ENCODE results near the gene SERPINB12.

Gene SERPINB12

DNA sequence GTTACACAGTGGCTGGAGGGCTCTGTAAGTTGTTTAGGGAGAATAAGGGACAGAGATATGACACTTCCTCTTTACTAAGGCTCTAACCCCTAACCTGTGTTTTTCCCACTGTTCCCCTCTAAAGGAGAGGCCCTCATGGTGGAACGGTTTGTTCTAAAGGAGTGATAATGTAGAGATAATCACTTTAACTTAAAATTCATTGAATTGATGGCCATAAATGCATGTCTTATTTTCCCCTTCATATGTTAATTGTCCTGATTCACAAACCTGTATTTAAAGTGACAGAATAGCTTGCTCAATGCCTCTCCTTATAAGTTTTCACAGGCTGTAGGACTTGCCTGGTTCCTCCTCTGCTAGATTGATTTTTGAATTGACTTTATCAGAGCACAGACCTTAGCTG lies at the start of gene SERPINB12:
Gene SERPINB12, plus strand, starts transcription at position 301 of the 400 bp plus-strand sequence. CDS start 13,791 bp downstream, outside the sequence.
- H3K27ac Mint-ChIP-seq: no peak within 1 kb of the TSS
- H3K27me3 Mint-ChIP-seq: peaks cover 4 to 6% of the 10 kb centered on the region in 2 donors
- ATAC-seq (replicated peaks): no peak
- no peak within 1 kb of the TSS for H3K4me3 Mint-ChIP-seq
- H3K4me1 Mint-ChIP-seq: no peaks in the 10 kb centered on the region
- no peak for DNase-seq
- no peaks in the 10 kb centered on the region for H3K36me3 Mint-ChIP-seq
- H3K9me3 Mint-ChIP-seq: no peaks in the 10 kb centered on the region

GRCh38 chr18:63492851-63493250 lies 49.3 kb upstream of the SERPINB12 start:
- Mint-ChIP-seq H3K4me3 (no peak overlapping the region), H3K9me3 (no peaks in the 10 kb centered on the region), H3K4me1 (no peaks in the 10 kb centered on the region), H3K36me3 (no peaks in the 10 kb centered on the region), H3K27me3 (peaks cover 0 to 14% of the 10 kb centered on the region in 2 donors), H3K27ac (no peak overlapping the region)
- ATAC-seq (replicated peaks) (no peak), DNase-seq (no peak)

GRCh38 chr18:63495675-63496074 lies 46.5 kb upstream of the SERPINB12 start:
- H3K27ac Mint-ChIP-seq: no peak overlapping the region
- no peaks in the 10 kb centered on the region for H3K36me3 Mint-ChIP-seq
- no peaks in the 10 kb centered on the region for H3K9me3 Mint-ChIP-seq
- peaks cover 0 to 14% of the 10 kb centered on the region in 2 donors for H3K27me3 Mint-ChIP-seq
- H3K4me3 Mint-ChIP-seq: no peak overlapping the region
- no peaks in the 10 kb centered on the region for H3K4me1 Mint-ChIP-seq
- ATAC-seq (replicated peaks) (no peak), DNase-seq (no peak)

DNA sequence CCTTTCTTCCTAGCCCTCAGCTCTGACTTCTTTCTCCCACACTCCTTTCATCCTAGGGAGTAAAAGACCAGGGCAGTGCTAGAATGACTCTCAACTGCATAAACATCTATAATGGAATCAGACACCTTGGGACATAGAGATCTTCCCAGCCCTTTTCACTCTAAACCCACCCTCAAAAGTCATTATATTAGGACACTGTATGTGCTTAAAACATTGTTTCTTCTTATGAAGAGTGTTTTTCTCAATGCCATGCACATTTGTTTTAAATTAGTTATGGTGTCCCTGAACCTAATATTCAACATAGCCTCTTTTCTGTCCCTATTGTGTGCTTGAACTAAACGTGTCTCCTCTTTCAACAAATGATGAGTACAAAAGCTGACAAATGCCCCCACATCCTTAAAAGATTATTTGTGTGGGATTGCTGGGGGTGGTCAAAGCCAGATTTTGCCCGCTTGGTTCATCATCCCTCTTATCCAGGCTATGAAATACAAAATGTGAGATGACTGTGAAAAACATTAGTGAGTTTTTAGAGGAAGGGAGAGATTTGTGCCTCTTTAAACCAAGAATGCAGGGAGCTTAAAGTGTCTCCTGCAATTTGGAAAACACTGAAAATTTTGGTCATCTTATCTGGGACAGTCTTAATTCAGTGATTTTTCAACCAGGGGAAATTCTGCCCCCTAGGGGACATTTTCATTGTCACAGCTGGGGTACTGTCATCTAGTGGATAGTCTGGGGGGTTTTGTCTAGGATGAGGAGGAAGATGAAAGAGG lies 36.4 kb upstream of the SERPINB12 start:
- DNase-seq: peak; percentile 17
- H3K9me3 Mint-ChIP-seq: no peaks in the 10 kb centered on the region
- H3K27me3 Mint-ChIP-seq: peaks cover 10 to 35% of the 10 kb centered on the region in 2 donors
- H3K27ac Mint-ChIP-seq: no peak overlapping the region
- H3K4me3 Mint-ChIP-seq: no peak overlapping the region
- no peaks in the 10 kb centered on the region for H3K4me1 Mint-ChIP-seq
- ATAC-seq (replicated peaks): peak; percentile 60 to 63
- H3K36me3 Mint-ChIP-seq: no peaks in the 10 kb centered on the region

DNA sequence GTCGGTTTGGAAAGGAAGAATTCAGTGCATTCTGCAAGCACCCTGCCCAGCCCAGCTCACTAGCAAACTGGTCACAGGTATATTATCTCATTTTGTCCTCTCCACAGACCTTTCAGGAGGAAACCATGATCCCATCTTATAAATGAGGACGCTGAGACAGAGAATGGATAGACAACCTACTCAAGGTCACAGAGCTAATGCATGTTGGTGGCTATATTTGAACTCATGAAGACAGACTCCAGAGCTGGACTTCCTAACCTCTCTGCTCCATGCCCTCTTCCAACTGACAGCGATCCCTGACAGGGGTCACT lies 35.9 kb upstream of the SERPINB12 start:
- ATAC-seq (replicated peaks) (no peak), DNase-seq (no peak)
- H3K27ac Mint-ChIP-seq: no peak overlapping the region
- H3K36me3 Mint-ChIP-seq: no peaks in the 10 kb centered on the region
- H3K4me3 Mint-ChIP-seq: no peak overlapping the region
- H3K4me1 Mint-ChIP-seq: no peaks in the 10 kb centered on the region
- H3K9me3 Mint-ChIP-seq: no peaks in the 10 kb centered on the region
- peaks cover 16 to 40% of the 10 kb centered on the region in 2 donors for H3K27me3 Mint-ChIP-seq

DNA sequence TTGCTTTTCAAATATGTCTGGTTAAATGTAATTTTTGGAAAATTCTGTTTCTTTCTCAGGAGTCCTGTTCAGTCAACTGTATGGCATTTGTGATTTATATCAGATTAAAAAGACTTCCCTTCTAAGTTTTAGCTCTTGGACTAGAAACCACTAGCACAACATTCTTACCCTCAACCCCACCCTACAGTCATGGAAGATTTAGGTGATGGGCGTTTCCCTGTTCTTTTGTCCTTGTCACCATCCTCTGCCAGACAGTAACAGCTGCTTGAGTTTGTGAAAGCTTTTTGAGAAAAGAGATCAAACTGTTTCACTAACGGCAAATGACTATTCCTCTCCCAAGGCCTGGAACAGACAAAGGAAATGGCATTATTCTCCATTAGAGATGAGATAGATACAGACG lies 33.6 kb upstream of the SERPINB12 start:
- Mint-ChIP-seq H3K36me3 (no peaks in the 10 kb centered on the region), H3K27me3 (peaks cover 21 to 48% of the 10 kb centered on the region in 2 donors), H3K4me3 (no peak overlapping the region), H3K27ac (no peak overlapping the region), H3K4me1 (no peaks in the 10 kb centered on the region), H3K9me3 (no peaks in the 10 kb centered on the region)
- ATAC-seq (replicated peaks): no peak
- no peak for DNase-seq

GRCh38 chr18:63511285-63511684 lies 30.9 kb upstream of the SERPINB12 start:
- Mint-ChIP-seq H3K36me3 (no peaks in the 10 kb centered on the region), H3K4me1 (no peaks in the 10 kb centered on the region), H3K9me3 (no peaks in the 10 kb centered on the region), H3K27ac (no peak overlapping the region), H3K4me3 (no peak overlapping the region), H3K27me3 (peaks cover 24 to 39% of the 10 kb centered on the region in 2 donors)
- DNase-seq (no peak), ATAC-seq (replicated peaks) (no peak)

GRCh38 chr18:63514326-63514725 lies 27.8 kb upstream of the SERPINB12 start:
- Mint-ChIP-seq H3K4me3 (no peak overlapping the region), H3K27me3 (peaks cover 22 to 36% of the 10 kb centered on the region in 2 donors), H3K36me3 (no peaks in the 10 kb centered on the region), H3K27ac (no peak overlapping the region), H3K4me1 (peaks cover 2 to 7% of the 10 kb centered on the region in 2 donors), H3K9me3 (no peaks in the 10 kb centered on the region)
- DNase-seq (no peak), ATAC-seq (replicated peaks) (no peak)

GRCh38 chr18:63514888-63515678 lies 27.1 kb upstream of the SERPINB12 start:
- ATAC-seq (replicated peaks) (no peak), DNase-seq (no peak)
- no peaks in the 10 kb centered on the region for H3K9me3 Mint-ChIP-seq
- no peaks in the 10 kb centered on the region for H3K36me3 Mint-ChIP-seq
- no peak overlapping the region for H3K27ac Mint-ChIP-seq
- H3K27me3 Mint-ChIP-seq: peaks cover 22 to 33% of the 10 kb centered on the region in 2 donors
- H3K4me1 Mint-ChIP-seq: peaks cover 2 to 7% of the 10 kb centered on the region in 2 donors
- no peak overlapping the region for H3K4me3 Mint-ChIP-seq

DNA sequence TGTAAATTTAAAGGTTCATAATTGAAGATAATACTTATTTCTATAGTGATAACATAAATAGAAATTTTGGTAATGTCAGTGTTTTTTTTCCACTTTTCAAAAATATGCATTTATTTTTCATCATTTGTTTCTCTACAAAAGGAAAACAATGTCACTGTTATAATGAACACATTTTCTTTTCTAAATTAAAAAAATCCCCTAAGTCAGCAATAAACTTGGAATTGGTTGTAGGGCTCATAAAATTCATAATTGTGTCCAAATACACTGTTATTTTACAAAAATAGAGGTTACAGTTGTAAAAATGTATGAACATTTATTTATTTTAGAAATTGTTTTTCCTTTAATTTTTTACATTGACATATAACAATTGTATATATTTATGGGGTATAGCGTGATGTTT lies 26.4 kb upstream of the SERPINB12 start:
- H3K27ac Mint-ChIP-seq: no peak overlapping the region
- H3K27me3 Mint-ChIP-seq: peaks cover 19 to 26% of the 10 kb centered on the region in 2 donors
- H3K4me3 Mint-ChIP-seq: no peak overlapping the region
- H3K36me3 Mint-ChIP-seq: no peaks in the 10 kb centered on the region
- peaks cover 2 to 7% of the 10 kb centered on the region in 2 donors for H3K4me1 Mint-ChIP-seq
- DNase-seq (no peak), ATAC-seq (replicated peaks) (no peak)
- H3K9me3 Mint-ChIP-seq: no peaks in the 10 kb centered on the region

DNA sequence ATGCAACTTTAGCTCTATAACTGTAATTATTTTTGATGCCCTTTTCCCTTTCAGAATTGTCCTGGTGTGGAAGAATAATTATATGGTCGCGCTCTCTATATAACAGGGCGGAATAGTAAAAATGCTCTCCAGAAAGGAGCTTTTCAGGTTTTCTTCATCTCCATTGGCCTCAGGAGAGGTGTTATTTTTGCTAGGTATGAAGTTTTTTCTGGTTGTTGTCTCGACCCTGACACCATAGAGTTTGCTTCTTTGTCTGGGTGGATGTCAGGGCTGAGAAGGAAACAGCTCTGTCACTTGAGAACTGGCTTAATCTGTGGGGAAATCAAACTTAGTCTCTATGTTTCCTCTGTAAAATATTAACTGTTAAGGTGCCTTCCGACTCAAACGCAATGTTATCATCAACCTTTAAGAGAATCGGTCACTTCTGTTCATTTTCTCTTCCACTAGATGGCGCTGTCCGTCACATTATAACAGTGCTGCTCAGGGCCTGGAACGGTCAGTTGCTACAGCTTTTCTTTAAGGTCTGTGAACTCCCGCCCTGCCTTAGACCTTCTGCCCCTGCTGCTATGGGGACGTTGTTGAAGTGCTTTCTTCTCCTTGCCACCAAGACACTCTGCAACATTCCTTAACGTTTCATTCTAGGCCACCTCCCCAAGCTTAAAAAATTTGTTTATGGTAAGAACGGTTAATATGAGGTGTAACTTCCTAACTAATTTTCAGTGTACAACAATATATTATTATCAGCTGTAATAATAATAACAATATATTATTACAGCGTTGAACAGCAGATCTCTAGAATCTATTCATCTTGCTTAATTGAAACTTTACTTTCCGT lies 23.8 kb upstream of the SERPINB12 start:
- DNase-seq (peak; percentile 37), ATAC-seq (replicated peaks) (peak; percentile 93 to 96)
- Mint-ChIP-seq H3K4me1 (peaks cover 2 to 7% of the 10 kb centered on the region in 2 donors), H3K27ac (no peak overlapping the region), H3K36me3 (no peaks in the 10 kb centered on the region), H3K9me3 (no peaks in the 10 kb centered on the region), H3K27me3 (peaks cover 11 to 18% of the 10 kb centered on the region in 2 donors), H3K4me3 (no peak overlapping the region)

- H3K36me3 Mint-ChIP-seq: no peaks in the 10 kb centered on the region
- peaks cover 10 to 27% of the 10 kb centered on the region in 2 donors for H3K27me3 Mint-ChIP-seq
- H3K27ac Mint-ChIP-seq: no peak overlapping the region
- H3K4me1 Mint-ChIP-seq: peaks cover 2 to 7% of the 10 kb centered on the region in 2 donors
- ATAC-seq (replicated peaks) (no peak), DNase-seq (no peak)
- H3K9me3 Mint-ChIP-seq: no peaks in the 10 kb centered on the region
- H3K4me3 Mint-ChIP-seq: no peak overlapping the region
These were observed 22.0 kb upstream of the SERPINB12 start for GRCh38 chr18:63520053-63520685.

- Mint-ChIP-seq H3K27me3 (peaks cover 5 to 21% of the 10 kb centered on the region in 2 donors), H3K27ac (no peak overlapping the region), H3K9me3 (no peaks in the 10 kb centered on the region), H3K4me1 (peaks cover 0 to under 1% of the 10 kb centered on the region in 2 donors), H3K4me3 (no peak overlapping the region), H3K36me3 (no peaks in the 10 kb centered on the region)
- no peak for DNase-seq
- ATAC-seq (replicated peaks): no peak
These were observed 18.5 kb upstream of the SERPINB12 start for GRCh38 chr18:63523660-63524059.

DNA sequence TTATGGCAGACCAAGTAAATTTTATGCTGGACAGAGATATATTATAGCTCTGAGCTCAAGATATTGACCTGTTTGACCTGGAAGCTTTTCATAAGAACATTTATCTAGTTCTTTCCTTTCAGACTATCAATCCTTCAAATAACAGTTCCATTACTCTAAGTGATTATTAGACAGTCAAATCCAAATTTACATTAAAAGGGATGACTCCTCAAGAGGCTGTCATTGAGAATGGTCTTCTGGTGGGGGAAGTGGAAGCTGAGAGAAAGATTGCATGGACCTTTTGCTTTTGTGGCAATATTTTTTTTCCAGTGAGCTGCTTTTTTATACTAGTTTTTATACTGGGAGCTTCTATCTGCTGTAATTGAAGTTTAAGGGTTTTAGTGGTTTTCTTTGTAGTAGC lies 14.9 kb upstream of the SERPINB12 start:
- H3K4me3 Mint-ChIP-seq: no peak overlapping the region
- no peaks in the 10 kb centered on the region for H3K4me1 Mint-ChIP-seq
- no peaks in the 10 kb centered on the region for H3K9me3 Mint-ChIP-seq
- H3K36me3 Mint-ChIP-seq: no peaks in the 10 kb centered on the region
- ATAC-seq (replicated peaks) (no peak), DNase-seq (no peak)
- peaks cover 7 to 16% of the 10 kb centered on the region in 2 donors for H3K27me3 Mint-ChIP-seq
- H3K27ac Mint-ChIP-seq: no peak overlapping the region
